A549 (cell line): Measurements from ENCODE around the gene EXOC1. TPM values are rescaled to one million over a fixed set of nuclear protein-coding genes. Genes with fewer than 3 reads are reported as not detected.

Experiments
- ATAC-seq, 2 experiments: fragments of 200-7000 bp in 1 of 2; fragments of >200 bp in 1 of 2; cut with Nextera tagmentation in 1 of 2; cut with Tn5 transposase in 1 of 2; 3 replicates each; pipeline versions ENCODE4 v1.8.0 to v1.9.1; 2018 to 2020; ENCODE audit warnings: mild to moderate bottlenecking in 1 of 2, moderate library complexity in 1 of 2
- CTCF ChIA-PET: fragments of 300-600 bp; sonication (Branson Sonifier 250); formaldehyde crosslinking; extraction: SDS; loops from one replicate; lab custom pipeline; 2021; ENCODE audit warnings: antibody characterized with exemption, inconsistent platforms; lab: Yijun Ruan, JAX
- POLR2A ChIA-PET: fragments of 350-600 bp; formaldehyde crosslinking; extraction: SDS; loops from one replicate; lab custom pipeline; 2021; ENCODE audit warnings: antibody characterized with exemption, inconsistent platforms; lab: Yijun Ruan, JAX
- DNase-seq, 2 experiments: peaks; one replicate each; pipeline versions ENCODE4 v3.0.0 to v3.0.0-alpha.2; 2011 to 2016; ENCODE audit warnings: low read depth in 1 of 2, low spot score in 1 of 2
- FAIRE-seq: peaks from 2 replicates; lab custom pipeline; 2011; peaks lifted over from hg19 to GRCh38; lab: Jason Lieb, UNC
- H3K27ac ChIP-seq, 2 experiments: fragments of >200 bp; sonication (Bioruptor Twin); formaldehyde crosslinking; 3 replicates each; pipeline ENCODE4 v1.5.1; 2016 to 2017
- H3K4me1 ChIP-seq: fragments of >200 bp; sonication (Bioruptor Twin); formaldehyde crosslinking; 3 replicates; pipeline ENCODE4 v1.6.1; 2016
- H3K4me2 ChIP-seq: fragments of >200 bp; sonication (Bioruptor Twin); formaldehyde crosslinking; 3 replicates; pipeline ENCODE4 v1.6.1; 2016
- H3K4me3 ChIP-seq: fragments of >200 bp; sonication (Bioruptor Twin); formaldehyde crosslinking; 3 replicates; pipeline ENCODE4 v1.5.1; 2016
- H3K9me3 ChIP-seq: fragments of >200 bp; sonication (Bioruptor Twin); formaldehyde crosslinking; 3 replicates; pipeline ENCODE4 v1.6.1; 2016
- CBX2 ChIP-seq: fragments of 200-600 bp; sonication (generic); IDR thresholded peaks from 2 replicates; pipeline ENCODE4 v1.6.1; 2016; ENCODE audit warnings: low read depth, mild to moderate bottlenecking, borderline replicate concordance
- CEBPB ChIP-seq, 2 experiments: fragments of >200 bp in 1 of 2; sonication (Bioruptor Twin) in 1 of 2; formaldehyde crosslinking in 1 of 2; IDR thresholded peaks; 2 replicates each; pipeline ENCODE4 v1.6.1; 2012 to 2016
- CHD4 ChIP-seq: fragments of 200-600 bp; sonication (generic); IDR thresholded peaks from 2 replicates; pipeline ENCODE4 v1.6.1; 2016; ENCODE audit warnings: antibody characterized with exemption, mild to moderate bottlenecking, borderline replicate concordance
- EHMT2 ChIP-seq: fragments of 200-600 bp; sonication (generic); IDR thresholded peaks from 2 replicates; pipeline ENCODE4 v1.6.1; 2016; ENCODE audit warnings: antibody characterized with exemption, low read depth, mild to moderate bottlenecking, moderate library complexity
- FOXS1 ChIP-seq: fragments of 250-450 bp; sonication (Bioruptor Pico); IDR thresholded peaks from 2 replicates; pipeline ENCODE4 v1.5.0; 2020; ENCODE audit warnings: mild to moderate bottlenecking, moderate library complexity
- HEYL ChIP-seq: fragments of 250-450 bp; sonication (Bioruptor Pico); IDR thresholded peaks from 2 replicates; pipeline ENCODE4 v1.8.0; 2021; ENCODE audit warnings: mild to moderate bottlenecking, moderate library complexity
- HOXB13 ChIP-seq: fragments of 250-450 bp; sonication (Bioruptor Pico); IDR thresholded peaks from 2 replicates; pipeline ENCODE4 v1.5.0; 2020; ENCODE audit warnings: low read depth, mild to moderate bottlenecking, moderate library complexity
- HOXB5 ChIP-seq: fragments of 250-450 bp; sonication (Bioruptor Pico); IDR thresholded peaks from 2 replicates; pipeline ENCODE4 v1.5.0; 2020; ENCODE audit warnings: mild to moderate bottlenecking, moderate library complexity
- NR3C1 ChIP-seq: fragments of >200 bp; sonication (Bioruptor Twin); formaldehyde crosslinking; IDR thresholded peaks from 3 replicates; pipeline ENCODE4 v1.6.1; 2017
- RARB ChIP-seq: fragments of 250-450 bp; sonication (Bioruptor Pico); IDR thresholded peaks from 2 replicates; pipeline ENCODE4 v1.8.0; 2021; ENCODE audit warnings: mild to moderate bottlenecking, moderate library complexity
- RCOR1 ChIP-seq: fragments of 150-350 bp; IDR thresholded peaks from 2 replicates; pipeline ENCODE4 v1.6.1; 2014; ENCODE audit warnings: antibody characterized with exemption, low read length, low read depth
- SMC3 ChIP-seq: fragments of >200 bp; sonication (Bioruptor Twin); formaldehyde crosslinking; IDR thresholded peaks from 3 replicates; pipeline ENCODE4 v1.6.1; 2018; ENCODE audit warnings: inconsistent platforms
- SREBF2 ChIP-seq: fragments of 450-650 bp; IDR thresholded peaks from 2 replicates; pipeline ENCODE4 v1.6.1; 2014; ENCODE audit warnings: mild to moderate bottlenecking, moderate library complexity
- TP53 ChIP-seq: fragments of 250-450 bp; sonication (Bioruptor Pico); IDR thresholded peaks from 2 replicates; pipeline ENCODE4 v1.5.0; 2021; ENCODE audit warnings: mild to moderate bottlenecking, moderate library complexity
- ZNF302 ChIP-seq: fragments of 250-450 bp; sonication (Bioruptor Pico); IDR thresholded peaks from 2 replicates; pipeline ENCODE4 v1.9.0; 2021; ENCODE audit warnings: inconsistent platforms, mild to moderate bottlenecking, moderate library complexity
- ZSCAN20 ChIP-seq: fragments of 250-450 bp; sonication (Bioruptor Pico); IDR thresholded peaks from 2 replicates; pipeline ENCODE4 v1.8.0; 2022; ENCODE audit warnings: mild to moderate bottlenecking, moderate library complexity
- WGBS: methylation state at CpG from one replicate; pipeline ENCODE4 v1.1.6; 2017; ENCODE audit errors: missing lambda C conversion rate; 5-methylcytosine and 5-hydroxymethylcytosine counted together
- polyA plus RNA-seq, 4 experiments: library from polyadenylated mRNA; depleted of rRNA in 3 of 4; stranded (reverse); fragments of >200 nt; fragmentation: RNase III in 1 of 4; extraction: RNeasy Plus Mini Kit Qiagen cat#74134 plus additional on column Dnase treatment in 1 of 4; gene quantifications; 2 replicates in 3 of 4; 3 replicates in 1 of 4; pipeline ENCODE4 v1.2.3, GENCODE V29; 2011 to 2017
- TF ChIP-seq, protein P1 (sequence below): fragments of >200 bp; sonication (Bioruptor Twin); formaldehyde crosslinking; IDR thresholded peaks from 3 replicates; pipeline ENCODE4 v1.6.1; 2016
- TF ChIP-seq, protein P2 (sequence below): fragments of >200 bp; sonication (Bioruptor Twin); formaldehyde crosslinking; IDR thresholded peaks from 2 replicates; pipeline ENCODE4 v1.6.1; 2016
- TF ChIP-seq, protein P3 (sequence below): fragments of 200-600 bp; sonication (generic); IDR thresholded peaks from 2 replicates; pipeline ENCODE4 v1.6.1; 2016; ENCODE audit warnings: antibody characterized with exemption, mild to moderate bottlenecking, moderate library complexity

Gene EXOC1
- polyA plus RNA-seq, 2 of the 4 experiments (the other 2 are of a cell fraction), result 12.8 to 22.4 TPM

DNA sequence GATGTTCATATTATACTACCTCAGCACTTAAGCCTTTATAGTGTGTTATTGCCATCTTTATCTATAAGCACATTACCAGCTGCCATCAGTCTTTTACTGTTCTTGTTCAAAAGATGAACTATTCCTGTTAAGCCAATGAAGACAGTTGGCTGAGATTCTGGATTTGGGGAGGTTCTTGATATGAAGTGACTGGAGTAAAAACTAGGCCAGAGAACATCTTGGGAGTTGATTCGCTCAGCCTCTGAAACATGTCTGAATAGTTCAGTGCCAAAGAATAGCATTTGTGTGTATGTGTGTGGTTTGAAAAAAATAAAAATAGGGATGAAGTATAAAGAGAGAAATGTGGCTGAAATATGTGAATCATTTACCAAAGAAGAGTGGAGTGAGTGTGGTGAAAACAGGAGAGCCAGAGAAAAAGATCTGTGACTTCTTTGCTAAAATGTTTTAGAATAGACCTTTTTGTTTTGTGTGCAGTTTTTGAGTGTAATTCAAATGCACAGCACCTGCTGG, 15.2 kb downstream of the EXOC1 start (continued):
- TF ChIP-seq TP53 (CRISPR knock-in tag), result no peak

DNA sequence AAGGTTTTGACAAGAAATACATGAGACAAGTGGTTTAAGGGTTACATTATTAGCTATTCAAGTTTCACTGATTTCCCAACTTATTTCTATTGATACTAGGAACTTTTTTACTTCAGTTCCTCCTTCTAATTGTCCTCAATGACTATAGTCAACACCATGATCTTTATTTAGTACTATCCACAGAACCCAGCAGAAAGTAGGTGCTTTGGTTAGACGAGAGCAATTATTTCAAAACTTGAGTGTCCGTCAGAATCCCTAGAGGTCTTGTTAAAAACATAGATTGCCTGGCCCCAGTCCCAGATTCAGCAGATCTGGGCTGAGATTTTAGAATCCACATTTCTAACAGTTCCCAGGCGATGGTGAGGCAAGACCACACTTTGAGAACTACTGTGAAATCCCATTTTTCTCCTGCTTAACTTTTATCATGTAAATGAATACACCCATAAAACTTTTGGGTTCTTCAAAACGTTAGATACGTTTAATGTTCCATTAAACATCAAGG, 17.9 kb downstream of the EXOC1 start:
- ATAC-seq (no peak), FAIRE-seq (no peak), DNase-seq (no peak)
- peaks cover 5% of the 10 kb centered on the region for H3K4me1 ChIP-seq
- no peak overlapping the region for H3K27ac ChIP-seq
- ChIA-PET CTCF (no interaction called here), POLR2A (no interaction called here)
- no peaks in the 10 kb centered on the region for H3K9me3 ChIP-seq
- TF ChIP-seq ZSCAN20 (CRISPR knock-in tag), result no peak
- TF ChIP-seq, protein P1, sequence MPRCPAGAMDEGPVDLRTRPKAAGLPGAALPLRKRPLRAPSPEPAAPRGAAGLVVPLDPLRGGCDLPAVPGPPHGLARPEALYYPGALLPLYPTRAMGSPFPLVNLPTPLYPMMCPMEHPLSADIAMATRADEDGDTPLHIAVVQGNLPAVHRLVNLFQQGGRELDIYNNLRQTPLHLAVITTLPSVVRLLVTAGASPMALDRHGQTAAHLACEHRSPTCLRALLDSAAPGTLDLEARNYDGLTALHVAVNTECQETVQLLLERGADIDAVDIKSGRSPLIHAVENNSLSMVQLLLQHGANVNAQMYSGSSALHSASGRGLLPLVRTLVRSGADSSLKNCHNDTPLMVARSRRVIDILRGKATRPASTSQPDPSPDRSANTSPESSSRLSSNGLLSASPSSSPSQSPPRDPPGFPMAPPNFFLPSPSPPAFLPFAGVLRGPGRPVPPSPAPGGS, result no peak
- no peak for TF ChIP-seq SMC3
- no peak for TF ChIP-seq ZNF302 (CRISPR knock-in tag)
- TF ChIP-seq RCOR1, result no peak
- TF ChIP-seq HOXB5, result no peak
- TF ChIP-seq, protein P2, sequence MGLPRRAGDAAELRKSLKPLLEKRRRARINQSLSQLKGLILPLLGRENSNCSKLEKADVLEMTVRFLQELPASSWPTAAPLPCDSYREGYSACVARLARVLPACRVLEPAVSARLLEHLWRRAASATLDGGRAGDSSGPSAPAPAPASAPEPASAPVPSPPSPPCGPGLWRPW, result no peak
- TF ChIP-seq RARB, result no peak
- no peak for TF ChIP-seq FOXS1
- no peak for TF ChIP-seq HEYL
- no peak for TF ChIP-seq EHMT2
- TF ChIP-seq SREBF2, result no peak
- no peak for TF ChIP-seq CBX2
- TF ChIP-seq CHD4, result no peak
- no peak for TF ChIP-seq CEBPB (IDR thresholded peaks at IDR 0.05)
- TF ChIP-seq HOXB13 (CRISPR knock-in tag), result no peak
- no peak overlapping the region for H3K4me3 ChIP-seq
- H3K4me2 ChIP-seq, result no peak overlapping the region
- 84% methylated on average over 5 of the region's 5 CpGs for WGBS

DNA sequence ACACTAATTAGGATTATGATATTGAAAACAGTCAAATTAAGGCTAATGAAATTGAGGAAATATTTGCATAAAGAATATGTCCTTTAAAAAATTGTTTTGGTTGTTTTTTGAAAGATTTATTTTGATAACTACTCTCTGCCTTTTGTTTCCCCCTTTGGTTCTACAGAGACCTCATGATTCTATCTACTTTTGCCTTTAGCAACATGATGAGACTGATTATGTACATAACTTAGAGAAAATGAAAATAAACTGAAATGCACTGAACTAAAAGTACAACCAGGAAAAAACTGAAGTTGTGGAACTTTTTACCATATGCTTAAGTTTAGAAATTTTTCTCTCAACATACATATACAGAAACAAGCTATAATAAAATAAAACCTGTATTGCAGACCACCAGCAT, 21.4 kb downstream of the EXOC1 start:
- FAIRE-seq (no peak), ATAC-seq (no peak)
- H3K27ac ChIP-seq, result no peak overlapping the region

More for the DNA sequence above, 21.4 kb downstream of the EXOC1 start:
- no peaks in the 10 kb centered on the region for H3K9me3 ChIP-seq
- TF ChIP-seq, protein P2, result no peak
- TF ChIP-seq, protein P3, sequence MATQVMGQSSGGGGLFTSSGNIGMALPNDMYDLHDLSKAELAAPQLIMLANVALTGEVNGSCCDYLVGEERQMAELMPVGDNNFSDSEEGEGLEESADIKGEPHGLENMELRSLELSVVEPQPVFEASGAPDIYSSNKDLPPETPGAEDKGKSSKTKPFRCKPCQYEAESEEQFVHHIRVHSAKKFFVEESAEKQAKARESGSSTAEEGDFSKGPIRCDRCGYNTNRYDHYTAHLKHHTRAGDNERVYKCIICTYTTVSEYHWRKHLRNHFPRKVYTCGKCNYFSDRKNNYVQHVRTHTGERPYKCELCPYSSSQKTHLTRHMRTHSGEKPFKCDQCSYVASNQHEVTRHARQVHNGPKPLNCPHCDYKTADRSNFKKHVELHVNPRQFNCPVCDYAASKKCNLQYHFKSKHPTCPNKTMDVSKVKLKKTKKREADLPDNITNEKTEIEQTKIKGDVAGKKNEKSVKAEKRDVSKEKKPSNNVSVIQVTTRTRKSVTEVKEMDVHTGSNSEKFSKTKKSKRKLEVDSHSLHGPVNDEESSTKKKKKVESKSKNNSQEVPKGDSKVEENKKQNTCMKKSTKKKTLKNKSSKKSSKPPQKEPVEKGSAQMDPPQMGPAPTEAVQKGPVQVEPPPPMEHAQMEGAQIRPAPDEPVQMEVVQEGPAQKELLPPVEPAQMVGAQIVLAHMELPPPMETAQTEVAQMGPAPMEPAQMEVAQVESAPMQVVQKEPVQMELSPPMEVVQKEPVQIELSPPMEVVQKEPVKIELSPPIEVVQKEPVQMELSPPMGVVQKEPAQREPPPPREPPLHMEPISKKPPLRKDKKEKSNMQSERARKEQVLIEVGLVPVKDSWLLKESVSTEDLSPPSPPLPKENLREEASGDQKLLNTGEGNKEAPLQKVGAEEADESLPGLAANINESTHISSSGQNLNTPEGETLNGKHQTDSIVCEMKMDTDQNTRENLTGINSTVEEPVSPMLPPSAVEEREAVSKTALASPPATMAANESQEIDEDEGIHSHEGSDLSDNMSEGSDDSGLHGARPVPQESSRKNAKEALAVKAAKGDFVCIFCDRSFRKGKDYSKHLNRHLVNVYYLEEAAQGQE, result no peak
- TF ChIP-seq RCOR1 (no peak), NR3C1 (no peak), ZNF302 (CRISPR knock-in tag) (no peak)
- no peak for DNase-seq
- no peak overlapping the region for H3K4me3 ChIP-seq
- no peaks in the 10 kb centered on the region for H3K4me1 ChIP-seq
- ChIA-PET CTCF (no interaction called here), POLR2A (no interaction called here)
- no peak overlapping the region for H3K4me2 ChIP-seq
